Tibial nerve (tissue), 4 donors: ENCODE results near the gene BBS4. TPM values are rescaled to one million over a fixed set of nuclear protein-coding genes. Genes with fewer than 3 reads are reported as not detected.

Source experiments
- DNase-seq, 2 donors: peaks; one replicate each; pipeline ENCODE4 v3.0.0-alpha.2; 2019; ENCODE audit warnings: low spot score in 2 of 2
- H3K27ac ChIP-seq, 4 donors: fragments of 200-600 bp; sonication (generic) in 3 of 4; one replicate each; pipeline ENCODE4 v1.5.1; 2017 to 2019; ENCODE audit warnings: mild to moderate bottlenecking in 1 of 4
- H3K27me3 ChIP-seq, 2 donors: fragments of 200-600 bp; sonication (generic) in 1 of 2; one replicate each; pipeline versions ENCODE4 v1.5.1 to v1.6.0; 2017 to 2019
- H3K36me3 ChIP-seq, 3 donors: fragments of 200-600 bp; sonication (generic); one replicate each; pipeline ENCODE4 v1.5.1; 2018 to 2019
- H3K4me1 ChIP-seq, 4 donors: fragments of 200-600 bp; sonication (generic) in 3 of 4; one replicate each; pipeline ENCODE4 v1.5.1; 2017 to 2019
- H3K4me3 ChIP-seq, 4 donors: fragments of 200-600 bp; sonication (generic) in 3 of 4; one replicate each; pipeline ENCODE4 v1.5.1; 2017 to 2019; ENCODE audit warnings: mild to moderate bottlenecking in 1 of 4, moderate library complexity in 1 of 4
- H3K9me3 ChIP-seq, 4 donors: fragments of 200-600 bp; sonication (generic) in 3 of 4; one replicate each; pipeline ENCODE4 v1.5.1; 2017 to 2019
- EP300 ChIP-seq, 2 donors: sonication (generic); formaldehyde crosslinking; IDR thresholded peaks; one replicate each; pipeline ENCODE4 v1.6.1; 2017; ENCODE audit warnings: antibody characterized with exemption in 2 of 2, mild to moderate bottlenecking in 1 of 2
- POLR2A ChIP-seq, 2 donors: fragments of 450-650 bp; IDR thresholded peaks; one replicate each; pipeline ENCODE4 v1.6.1; 2017; ENCODE audit warnings: antibody characterized with exemption in 2 of 2, mild to moderate bottlenecking in 2 of 2, moderate library complexity in 2 of 2
- WGBS, 2 donors: methylation state at CpG; one replicate each; pipeline ENCODE4 v1.1.5; 2018; 5-methylcytosine and 5-hydroxymethylcytosine counted together
- total RNA-seq, 4 donors: library from RNA; depleted of rRNA; stranded (reverse); fragments of >200 nt; gene quantifications; one replicate each; pipeline ENCODE4 v1.1.0, GENCODE V29; 2016
- TF ChIP-seq, protein P1 (sequence below), 5 experiments: fragments of 200-600 bp in 3 of 5; fragments of 450-650 bp in 2 of 5; sonication (generic) in 3 of 5; IDR thresholded peaks; one replicate each; pipeline ENCODE4 v1.5.1; 2016 to 2019; ENCODE audit warnings: antibody characterized with exemption in 5 of 5, mild to moderate bottlenecking in 3 of 5, moderate library complexity in 2 of 5

Gene BBS4
- total RNA-seq, 4 donors from 2014 or later: 28.4 to 63.3 (median 38.7) TPM

DNA sequence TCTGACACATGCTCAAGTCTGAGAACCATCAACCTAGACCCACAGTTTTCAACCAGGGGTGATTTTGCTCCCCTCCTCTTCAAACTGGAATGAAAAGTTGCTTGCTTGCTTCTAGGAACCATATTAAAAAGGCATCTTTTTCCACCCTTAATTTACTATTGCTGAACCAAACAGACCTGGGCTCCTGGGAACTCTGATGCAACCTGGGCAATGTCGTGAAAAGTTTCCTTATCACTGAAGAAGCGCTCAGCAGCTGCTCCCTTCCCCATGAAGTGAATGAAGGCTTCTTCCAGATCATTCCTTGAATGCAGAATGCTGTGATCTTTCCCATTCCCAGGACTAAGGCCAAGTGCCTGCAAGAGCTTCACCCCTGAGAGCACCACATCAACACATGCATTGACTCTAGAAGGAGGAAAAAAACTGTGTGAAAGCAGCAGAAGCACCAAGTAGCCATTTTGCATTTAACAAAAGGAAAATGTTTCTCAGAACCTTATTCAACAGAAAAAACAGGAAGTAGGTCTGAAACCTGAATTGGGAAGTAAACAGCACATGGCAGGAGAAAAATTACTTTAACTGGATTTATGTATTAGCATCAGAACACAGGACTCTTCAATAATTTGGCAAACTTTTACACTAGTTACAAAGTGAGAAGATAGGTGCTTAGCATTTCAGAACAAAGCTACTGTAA, 88.8 kb downstream of the BBS4 start:
- TF ChIP-seq, protein P1, sequence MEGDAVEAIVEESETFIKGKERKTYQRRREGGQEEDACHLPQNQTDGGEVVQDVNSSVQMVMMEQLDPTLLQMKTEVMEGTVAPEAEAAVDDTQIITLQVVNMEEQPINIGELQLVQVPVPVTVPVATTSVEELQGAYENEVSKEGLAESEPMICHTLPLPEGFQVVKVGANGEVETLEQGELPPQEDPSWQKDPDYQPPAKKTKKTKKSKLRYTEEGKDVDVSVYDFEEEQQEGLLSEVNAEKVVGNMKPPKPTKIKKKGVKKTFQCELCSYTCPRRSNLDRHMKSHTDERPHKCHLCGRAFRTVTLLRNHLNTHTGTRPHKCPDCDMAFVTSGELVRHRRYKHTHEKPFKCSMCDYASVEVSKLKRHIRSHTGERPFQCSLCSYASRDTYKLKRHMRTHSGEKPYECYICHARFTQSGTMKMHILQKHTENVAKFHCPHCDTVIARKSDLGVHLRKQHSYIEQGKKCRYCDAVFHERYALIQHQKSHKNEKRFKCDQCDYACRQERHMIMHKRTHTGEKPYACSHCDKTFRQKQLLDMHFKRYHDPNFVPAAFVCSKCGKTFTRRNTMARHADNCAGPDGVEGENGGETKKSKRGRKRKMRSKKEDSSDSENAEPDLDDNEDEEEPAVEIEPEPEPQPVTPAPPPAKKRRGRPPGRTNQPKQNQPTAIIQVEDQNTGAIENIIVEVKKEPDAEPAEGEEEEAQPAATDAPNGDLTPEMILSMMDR (IDR thresholded peaks at IDR 0.05): no peak
- TF ChIP-seq POLR2A (IDR thresholded peaks at IDR 0.05) (no peak), EP300 (IDR thresholded peaks at IDR 0.05) (no peak)
- H3K36me3 ChIP-seq: peaks cover 0 to 77% (median 4%) of the 10 kb centered on the region in 3 donors

DNA sequence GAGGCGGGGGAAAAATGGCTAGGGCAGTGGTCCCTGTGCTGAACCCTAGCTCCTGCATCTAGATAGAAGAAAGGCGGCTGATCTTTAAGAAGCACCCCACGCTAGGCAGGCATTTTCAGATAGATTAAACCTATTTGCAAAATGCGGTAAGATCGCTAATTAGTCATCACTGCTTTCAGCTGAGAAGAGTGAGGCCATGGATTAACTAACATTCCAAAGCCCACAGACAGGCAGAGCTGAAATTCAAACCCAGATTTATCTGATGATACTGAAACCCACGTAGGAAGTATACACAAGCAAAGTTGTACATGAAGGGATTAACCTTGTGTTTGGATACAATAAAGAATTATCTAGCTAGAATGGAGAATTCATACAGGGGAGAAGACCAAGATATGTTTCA, 92.8 kb downstream of the BBS4 start:
- WGBS, 2 donors: 89 to 92% methylated on average over 6 of the region's 6 CpGs
- Histone ChIP-seq H3K36me3 (peaks cover 0 to 44% (median 0%) of the 10 kb centered on the region in 3 donors), H3K9me3 (no peaks in the 10 kb centered on the region), H3K4me3 (no peak overlapping the region), H3K27me3 (no peaks in the 10 kb centered on the region), H3K27ac (no peak overlapping the region), H3K4me1 (peaks cover 0 to 47% (median 15%) of the 10 kb centered on the region in 4 donors)
- no peak for TF ChIP-seq EP300 (IDR thresholded peaks at IDR 0.05)
- no peak for TF ChIP-seq POLR2A (IDR thresholded peaks at IDR 0.05)
- TF ChIP-seq, protein P1 (IDR thresholded peaks at IDR 0.05): no peak
- no peak for DNase-seq

More for the DNA sequence above, 88.8 kb downstream of the BBS4 start:
- no peak overlapping the region for H3K27ac ChIP-seq
- 89 to 92% methylated on average over 2 of the region's 2 CpGs for WGBS, 2 donors
- DNase-seq: no peak
- H3K4me3 ChIP-seq: no peak overlapping the region
- no peaks in the 10 kb centered on the region for H3K27me3 ChIP-seq
- H3K4me1 ChIP-seq: peaks cover 0 to 17% (median 3%) of the 10 kb centered on the region in 4 donors
- no peaks in the 10 kb centered on the region for H3K9me3 ChIP-seq

DNA sequence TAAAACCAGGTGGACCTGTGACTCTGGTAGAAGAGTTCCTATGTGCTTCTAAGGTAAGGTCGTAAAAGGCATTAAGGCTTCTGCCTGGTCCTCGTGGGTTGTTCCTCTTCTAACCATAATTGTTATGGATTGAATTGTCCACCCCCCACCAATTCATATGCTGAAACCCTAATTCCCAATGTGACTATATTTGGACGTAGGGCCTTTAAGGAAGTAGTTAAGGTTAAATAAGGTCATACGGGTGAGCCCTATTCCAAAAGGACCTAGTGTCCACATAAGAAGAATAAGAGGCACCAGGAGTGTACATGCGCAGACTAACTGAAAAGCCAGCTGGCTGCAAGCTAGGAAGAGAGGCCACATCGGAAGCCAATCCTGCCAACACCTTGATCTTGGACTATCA, 95.6 kb downstream of the BBS4 start:
- peaks cover 0 to 59% (median 30%) of the 10 kb centered on the region in 4 donors for H3K4me1 ChIP-seq
- whole genome bisulfite sequencing, 2 donors: 73 to 75% methylated on average over 6 of the region's 6 CpGs
- H3K27ac ChIP-seq: no peak overlapping the region
- TF ChIP-seq, protein P1 (IDR thresholded peaks at IDR 0.05): no peak
- TF ChIP-seq EP300 (IDR thresholded peaks at IDR 0.05): no peak
- TF ChIP-seq POLR2A (IDR thresholded peaks at IDR 0.05): no peak
- H3K36me3 ChIP-seq: peaks cover 0 to 29% (median 0%) of the 10 kb centered on the region in 3 donors
- DNase-seq: no peak
- no peaks in the 10 kb centered on the region for H3K27me3 ChIP-seq
- H3K9me3 ChIP-seq: no peaks in the 10 kb centered on the region
- H3K4me3 ChIP-seq: peak overlapping the region in 1 of 4 donors; percentile 77

DNA sequence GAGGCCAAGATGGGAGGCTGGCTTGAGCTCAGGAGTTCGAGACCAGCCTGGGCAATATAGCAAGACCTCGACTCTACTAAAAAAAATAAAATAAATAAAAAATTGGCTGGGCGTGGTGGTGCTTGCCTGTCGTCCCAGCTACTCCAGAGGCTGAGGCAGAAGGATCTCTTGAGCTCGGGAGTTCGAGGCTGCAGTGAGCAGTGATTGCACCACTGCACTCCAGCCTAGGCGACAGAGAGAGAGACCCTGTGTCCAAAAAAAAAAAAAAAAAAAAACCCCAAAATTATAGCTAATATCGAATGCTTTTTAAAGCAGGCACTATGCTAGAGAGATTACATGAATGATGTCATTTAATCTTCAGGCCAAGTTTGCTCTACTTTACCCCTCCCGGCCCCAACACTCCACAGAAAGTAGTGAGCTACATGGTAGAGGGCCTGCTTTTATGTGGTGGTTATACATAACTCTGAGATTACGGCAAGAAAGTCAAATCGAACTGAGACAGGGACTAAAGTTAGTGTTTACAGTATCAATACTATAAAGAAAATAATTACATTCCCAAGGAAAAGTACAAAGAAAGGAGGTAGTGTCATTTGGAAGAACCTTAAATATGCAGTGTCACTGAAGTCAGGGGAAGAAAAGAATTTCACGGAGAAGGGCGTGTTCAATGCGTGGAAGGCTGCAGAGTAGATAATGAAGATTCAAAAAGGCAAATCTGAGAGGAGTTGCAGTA, 96.4 kb downstream of the BBS4 start:
- WGBS, 2 donors: 41 to 49% methylated on average over 14 of the region's 14 CpGs
- TF ChIP-seq EP300 (IDR thresholded peaks at IDR 0.05): no peak
- no peak for TF ChIP-seq POLR2A (IDR thresholded peaks at IDR 0.05)
- TF ChIP-seq, protein P1 (IDR thresholded peaks at IDR 0.05): no peak
- no peak for DNase-seq
- Histone ChIP-seq H3K27me3 (no peaks in the 10 kb centered on the region), H3K4me3 (peak overlapping the region; percentile 77 to 96 (median 88)), H3K27ac (peak overlapping the region in 3 of 4 donors; percentile 94 to 99 (median 97)), H3K9me3 (no peaks in the 10 kb centered on the region), H3K36me3 (peaks cover 0 to 23% (median 0%) of the 10 kb centered on the region in 3 donors), H3K4me1 (peaks cover 0 to 61% (median 33%) of the 10 kb centered on the region in 4 donors)
